Activated T-cell treated with anti-CD3 and anti-CD28 coated beads, Interleukin-2, amount 50 U/mL, for 24 hours (primary cell): ENCODE data around the gene OGFOD3.
"Not testable (repeated sequence)": the region's sequence is repeated elsewhere in the genome, so short reads cannot be mapped to it uniquely, and the experiment has no call there.

ENCODE experiments used
- DNase-seq: peaks from one replicate; pipeline ENCODE4 v3.0.0-alpha.2; 2020
- H3K27ac Mint-ChIP-seq: 2 replicates; pipeline ENCODE4 v1.8.0; 2020; ENCODE audit warnings: mild to moderate bottlenecking, mixed read lengths
- H3K27me3 Mint-ChIP-seq: 2 replicates; pipeline ENCODE4 v1.8.0; 2020; ENCODE audit warnings: mixed read lengths
- H3K36me3 Mint-ChIP-seq: 2 replicates; pipeline ENCODE4 v1.8.0; 2020; ENCODE audit warnings: low read depth, mixed read lengths
- H3K4me1 Mint-ChIP-seq: 2 replicates; pipeline ENCODE4 v1.8.0; 2020; ENCODE audit warnings: low read depth, mixed read lengths
- H3K4me3 Mint-ChIP-seq: 2 replicates; pipeline ENCODE4 v1.8.0; 2020; ENCODE audit warnings: mild to moderate bottlenecking, moderate library complexity, mixed read lengths
- H3K9me3 Mint-ChIP-seq: 2 replicates; pipeline ENCODE4 v1.8.0; 2020; ENCODE audit warnings: mixed read lengths

Gene OGFOD3

DNA sequence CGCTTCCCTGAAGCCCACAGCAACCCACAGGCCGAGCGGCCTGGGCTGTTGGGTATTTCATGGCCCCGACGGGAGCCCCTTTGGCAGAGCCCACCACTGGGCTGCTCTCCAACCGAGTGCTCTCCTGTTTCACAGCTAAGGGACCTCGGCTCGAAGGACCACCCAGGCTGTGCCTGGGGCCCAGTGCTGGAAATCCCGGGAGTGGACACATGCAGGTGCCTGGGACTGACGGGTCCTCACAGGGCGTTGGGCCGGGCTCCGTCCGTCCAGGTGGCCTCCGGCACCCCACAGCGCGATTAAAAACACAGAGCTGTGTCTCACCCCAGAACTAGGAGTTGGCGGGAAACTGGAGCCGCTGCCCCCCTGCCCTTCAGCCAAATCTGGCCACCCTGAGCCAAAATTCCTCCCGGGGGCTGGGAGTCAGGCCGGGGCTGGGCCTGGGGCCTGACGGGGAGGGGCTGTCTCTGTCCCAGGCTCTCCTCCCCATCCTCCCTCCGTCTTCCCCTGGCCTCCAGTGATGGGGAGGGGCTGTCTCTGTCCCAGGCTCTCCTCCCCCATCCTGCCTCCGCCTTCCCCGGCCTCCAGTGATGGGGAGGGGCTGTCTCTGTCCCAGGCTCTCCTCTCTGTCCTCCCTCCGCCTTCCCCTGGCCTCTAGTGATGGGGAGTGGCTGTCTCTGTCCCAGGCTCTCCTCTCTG is 32.7 kb downstream of the OGFOD3 start:
- Mint-ChIP-seq H3K9me3 (no peaks in the 10 kb centered on the region), H3K36me3 (peaks cover 2% of the 10 kb centered on the region), H3K27ac (no peak overlapping the region), H3K27me3 (peaks cover 13% of the 10 kb centered on the region), H3K4me1 (peaks cover 5% of the 10 kb centered on the region), H3K4me3 (no peak overlapping the region)
- DNase-seq: no peak

DNA sequence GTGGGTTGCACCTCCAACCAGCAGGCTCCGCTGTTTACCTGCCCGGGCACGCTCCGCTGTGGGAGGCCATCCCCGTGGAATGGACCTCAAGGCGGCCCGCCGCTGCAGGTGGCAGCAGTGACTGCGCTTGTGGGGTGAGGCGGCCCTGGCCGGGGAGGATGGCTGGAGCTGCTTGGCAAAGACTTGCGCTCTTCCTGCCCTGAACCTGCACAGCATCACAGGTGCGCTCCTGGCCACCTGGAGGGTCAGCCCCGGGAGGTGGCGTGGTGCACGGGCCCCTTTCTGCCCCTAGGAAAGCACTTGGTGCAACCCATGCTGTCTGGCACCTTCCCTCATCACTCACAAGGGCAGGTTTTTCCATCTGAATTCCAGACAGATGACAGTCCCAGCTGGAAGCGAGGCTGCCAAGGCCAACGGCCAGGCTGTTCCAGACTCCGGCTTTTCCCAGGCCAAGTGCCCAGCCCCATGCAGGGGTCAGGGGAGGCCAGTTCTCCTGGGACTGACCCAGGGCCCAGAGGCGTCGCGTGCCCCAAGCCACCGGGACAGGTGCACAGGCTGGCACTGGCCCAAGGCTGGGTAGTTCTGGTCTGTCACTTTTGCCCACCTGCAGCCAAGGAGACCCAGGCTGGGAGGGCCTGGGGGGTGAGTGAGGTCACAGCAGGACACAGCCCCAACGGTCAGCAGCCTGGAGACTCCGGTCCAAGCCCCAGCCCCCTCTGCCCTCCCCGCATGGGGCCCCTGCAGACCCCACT is 33.5 kb downstream of the OGFOD3 start:
- peaks cover 5% of the 10 kb centered on the region for H3K4me1 Mint-ChIP-seq
- H3K4me3 Mint-ChIP-seq: no peak overlapping the region
- peaks cover under 1% of the 10 kb centered on the region for H3K36me3 Mint-ChIP-seq
- H3K9me3 Mint-ChIP-seq: no peaks in the 10 kb centered on the region
- no peak overlapping the region for H3K27ac Mint-ChIP-seq
- no peak for DNase-seq
- H3K27me3 Mint-ChIP-seq: peaks cover 17% of the 10 kb centered on the region

GRCh38 chr17:82384051-82384729 is 34.2 kb downstream of the OGFOD3 start:
- no peaks in the 10 kb centered on the region for H3K36me3 Mint-ChIP-seq
- peaks cover 19% of the 10 kb centered on the region for H3K27me3 Mint-ChIP-seq
- no peak overlapping the region for H3K27ac Mint-ChIP-seq
- H3K9me3 Mint-ChIP-seq: no peaks in the 10 kb centered on the region
- H3K4me3 Mint-ChIP-seq: no peak overlapping the region
- H3K4me1 Mint-ChIP-seq: peaks cover 5% of the 10 kb centered on the region
- DNase-seq: no peak

GRCh38 chr17:82383411-82383810 is 35.0 kb downstream of the OGFOD3 start:
- H3K27me3 Mint-ChIP-seq: peaks cover 23% of the 10 kb centered on the region
- no peaks in the 10 kb centered on the region for H3K36me3 Mint-ChIP-seq
- no peak for DNase-seq
- no peaks in the 10 kb centered on the region for H3K9me3 Mint-ChIP-seq
- no peak overlapping the region for H3K4me3 Mint-ChIP-seq
- H3K4me1 Mint-ChIP-seq: peaks cover 5% of the 10 kb centered on the region
- H3K27ac Mint-ChIP-seq: no peak overlapping the region

- no peaks in the 10 kb centered on the region for H3K9me3 Mint-ChIP-seq
Measured at GRCh38 chr17:82382933-82383255, 35.5 kb downstream of the OGFOD3 start.

DNA sequence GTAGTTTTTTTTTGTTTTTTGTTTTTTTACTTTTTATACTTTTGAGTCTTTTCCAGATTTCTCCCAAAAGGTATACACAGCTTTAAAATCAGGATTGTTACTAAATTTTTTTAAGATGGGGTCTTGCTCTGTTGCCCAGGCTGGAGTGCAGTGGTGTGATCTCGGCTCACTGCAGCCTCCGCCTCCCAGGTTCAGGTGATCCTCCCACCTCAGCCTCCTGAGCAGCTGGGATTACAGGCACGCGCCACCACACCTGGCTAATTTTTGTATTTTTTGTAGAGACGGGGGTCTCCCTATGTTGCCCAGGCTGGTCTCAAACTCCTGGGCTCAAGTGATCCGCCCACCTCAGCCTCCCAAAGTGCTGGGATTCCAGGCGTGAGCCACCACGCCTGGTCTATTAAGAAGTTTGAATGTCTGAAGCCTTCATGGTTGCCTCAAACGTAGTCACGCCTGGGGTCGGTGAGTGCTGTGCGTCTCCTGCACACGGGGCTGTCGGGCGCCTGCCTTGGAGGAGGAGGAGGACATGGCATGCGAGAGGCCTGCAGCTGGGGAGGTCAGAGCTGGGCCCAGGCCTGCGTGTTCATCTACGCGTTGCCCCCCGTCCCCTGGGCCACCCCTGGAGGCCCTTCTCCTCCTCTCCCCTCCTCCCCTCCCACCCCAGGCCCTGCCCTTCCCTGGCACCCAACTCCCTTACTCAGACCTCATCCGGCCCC is 36.0 kb downstream of the OGFOD3 start:
- H3K27me3 Mint-ChIP-seq: peaks cover 24% of the 10 kb centered on the region
- not testable (repeated sequence) for H3K9me3 Mint-ChIP-seq, H3K27ac Mint-ChIP-seq, H3K4me3 Mint-ChIP-seq, H3K36me3 Mint-ChIP-seq, H3K4me1 Mint-ChIP-seq, DNase-seq

More at GRCh38 chr17:82382933-82383255, 35.5 kb downstream of the OGFOD3 start:
- H3K4me1 Mint-ChIP-seq: peaks cover 5% of the 10 kb centered on the region
- H3K36me3 Mint-ChIP-seq: no peaks in the 10 kb centered on the region
- peaks cover 23% of the 10 kb centered on the region for H3K27me3 Mint-ChIP-seq
- no peak overlapping the region for H3K4me3 Mint-ChIP-seq
- no peak for DNase-seq
- no peak overlapping the region for H3K27ac Mint-ChIP-seq

DNA sequence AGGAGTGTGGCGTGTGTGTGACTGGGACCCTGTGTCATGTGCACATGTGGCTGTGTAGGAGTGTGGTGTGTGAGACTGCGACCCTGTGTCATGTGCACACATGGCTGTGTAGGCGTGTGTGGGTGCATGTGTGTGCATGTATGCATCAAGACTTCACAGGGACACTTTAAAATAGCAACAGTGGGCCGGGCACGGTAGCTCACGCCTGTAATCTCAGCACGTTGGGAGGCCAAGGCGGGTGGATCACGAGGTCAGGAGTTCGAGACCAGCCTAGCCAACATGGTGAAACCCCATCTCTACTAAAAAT is 36.7 kb downstream of the OGFOD3 start:
- H3K36me3 Mint-ChIP-seq, H3K27ac Mint-ChIP-seq, H3K9me3 Mint-ChIP-seq, DNase-seq, H3K4me3 Mint-ChIP-seq, H3K4me1 Mint-ChIP-seq: not testable (repeated sequence)
- peaks cover 25% of the 10 kb centered on the region for H3K27me3 Mint-ChIP-seq

GRCh38 chr17:82380860-82381702 is 37.3 kb downstream of the OGFOD3 start:
- no peaks in the 10 kb centered on the region for H3K9me3 Mint-ChIP-seq
- no peak for DNase-seq
- peaks cover 5% of the 10 kb centered on the region for H3K4me1 Mint-ChIP-seq
- no peak overlapping the region for H3K4me3 Mint-ChIP-seq
- peaks cover 29% of the 10 kb centered on the region for H3K27me3 Mint-ChIP-seq
- H3K36me3 Mint-ChIP-seq: no peaks in the 10 kb centered on the region
- no peak overlapping the region for H3K27ac Mint-ChIP-seq

- no peak for DNase-seq
- Mint-ChIP-seq H3K9me3 (no peaks in the 10 kb centered on the region), H3K27ac (no peak overlapping the region), H3K4me3 (no peak overlapping the region), H3K36me3 (no peaks in the 10 kb centered on the region), H3K27me3 (peaks cover 35% of the 10 kb centered on the region), H3K4me1 (peaks cover 5% of the 10 kb centered on the region)
Measured at GRCh38 chr17:82378741-82379021, 39.7 kb downstream of the OGFOD3 start.

GRCh38 chr17:82377924-82378740 is 40.3 kb downstream of the OGFOD3 start:
- peaks cover 41% of the 10 kb centered on the region for H3K27me3 Mint-ChIP-seq
- no peak for DNase-seq
- H3K27ac Mint-ChIP-seq: no peak overlapping the region
- H3K4me1 Mint-ChIP-seq: peaks cover 5% of the 10 kb centered on the region
- no peak overlapping the region for H3K4me3 Mint-ChIP-seq
- H3K36me3 Mint-ChIP-seq: no peaks in the 10 kb centered on the region
- no peaks in the 10 kb centered on the region for H3K9me3 Mint-ChIP-seq

DNA sequence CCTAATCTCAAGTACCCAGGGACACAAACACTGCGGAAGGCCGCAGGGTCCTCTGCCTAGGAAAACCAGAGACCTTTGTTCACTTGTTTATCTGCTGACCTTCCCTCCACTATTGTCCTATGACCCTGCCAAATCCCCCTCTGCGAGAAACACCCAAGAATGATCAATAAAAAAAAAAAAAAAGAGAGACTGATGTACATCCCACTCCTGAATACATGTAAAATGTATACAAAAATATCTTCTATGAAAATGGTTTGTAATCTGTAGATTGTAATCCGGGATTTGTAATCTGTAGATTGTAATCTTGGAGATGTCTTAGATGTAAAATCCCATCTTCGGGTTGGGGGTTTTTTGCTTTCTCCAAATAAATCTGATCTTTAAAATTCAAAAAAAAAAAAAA is 41.1 kb downstream of the OGFOD3 start:
- Mint-ChIP-seq H3K4me1 (peaks cover 11% of the 10 kb centered on the region), H3K27me3 (peaks cover 49% of the 10 kb centered on the region)
- not testable (repeated sequence) for H3K36me3 Mint-ChIP-seq, DNase-seq, H3K9me3 Mint-ChIP-seq, H3K4me3 Mint-ChIP-seq, H3K27ac Mint-ChIP-seq

DNA sequence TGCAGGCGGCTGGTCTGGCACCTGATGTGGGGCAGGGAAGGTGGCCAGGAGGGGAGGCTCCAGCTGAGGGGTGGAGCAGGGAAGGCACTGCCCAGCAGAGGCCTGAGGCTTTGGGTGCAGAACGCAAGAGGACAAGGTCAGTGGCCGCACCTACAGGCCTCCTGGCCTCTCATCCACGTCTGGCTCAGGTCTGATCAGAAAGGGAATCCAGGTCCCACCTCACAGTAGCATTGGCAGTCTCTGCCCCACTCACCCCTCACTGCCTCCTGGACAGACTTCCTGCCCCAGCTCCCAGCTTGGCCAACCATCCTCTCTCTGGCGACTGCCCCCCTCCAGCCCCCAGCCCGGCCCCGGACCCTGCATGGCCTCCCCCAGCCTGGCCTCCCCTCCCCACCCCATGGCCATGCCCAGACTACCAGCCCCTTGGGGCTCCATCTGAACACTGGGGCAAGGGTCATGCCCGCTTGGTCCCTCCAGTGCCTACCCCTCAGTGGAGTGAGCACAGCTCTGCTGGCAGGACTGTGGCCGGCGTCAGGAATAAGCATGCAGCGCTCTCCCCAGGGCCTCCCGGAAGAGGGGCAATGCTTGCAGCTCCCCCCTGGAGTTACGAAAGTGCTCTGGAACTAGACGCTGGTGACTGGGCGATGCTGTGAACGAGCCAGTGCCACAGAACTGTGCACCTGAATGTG is 42.2 kb downstream of the OGFOD3 start:
- H3K27ac Mint-ChIP-seq: no peak overlapping the region
- H3K4me3 Mint-ChIP-seq: no peak overlapping the region
- H3K4me1 Mint-ChIP-seq: peaks cover 11% of the 10 kb centered on the region
- H3K9me3 Mint-ChIP-seq: no peaks in the 10 kb centered on the region
- DNase-seq: no peak
- H3K36me3 Mint-ChIP-seq: no peaks in the 10 kb centered on the region
- peaks cover 46% of the 10 kb centered on the region for H3K27me3 Mint-ChIP-seq

DNA sequence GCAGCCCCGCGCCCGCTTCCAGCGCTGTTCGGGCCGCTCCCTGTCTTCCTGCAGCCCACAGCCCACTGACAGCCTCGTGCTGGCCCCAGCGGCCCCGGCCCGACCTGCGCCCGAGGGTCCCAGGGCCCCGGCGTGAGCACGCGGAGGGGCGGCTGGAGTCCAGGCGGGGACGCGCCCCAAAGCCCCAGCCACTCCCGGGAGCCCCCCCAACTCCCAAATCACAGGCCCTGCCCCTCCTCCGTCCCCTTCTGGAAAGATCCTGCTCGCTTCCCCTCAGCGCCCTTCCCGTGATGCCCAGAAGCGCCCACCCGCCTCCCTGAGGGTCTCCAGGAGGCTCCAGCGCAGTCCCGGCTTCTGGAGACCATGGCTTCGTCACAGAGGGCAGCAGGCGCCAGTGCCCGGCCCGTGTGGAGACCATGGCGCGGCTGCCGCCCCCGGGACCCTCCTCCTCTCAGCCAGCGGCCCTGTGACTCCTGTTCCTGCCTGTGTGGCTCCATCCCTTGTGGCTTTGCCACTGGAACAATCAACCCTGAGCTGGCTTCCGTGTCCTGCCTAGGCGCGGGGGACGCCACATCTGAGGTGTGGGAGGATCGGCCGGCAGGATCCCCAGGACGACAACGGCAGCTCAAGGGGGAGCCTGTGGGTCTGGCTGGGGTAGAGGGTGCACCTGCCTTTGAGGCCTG is 42.9 kb downstream of the OGFOD3 start:
- Mint-ChIP-seq H3K27ac (no peak overlapping the region), H3K36me3 (no peaks in the 10 kb centered on the region), H3K9me3 (no peaks in the 10 kb centered on the region), H3K27me3 (peaks cover 48% of the 10 kb centered on the region), H3K4me1 (peaks cover 13% of the 10 kb centered on the region), H3K4me3 (no peak overlapping the region)
- DNase-seq: no peak
